Spleen (tissue), 11 donors: ENCODE results near the gene BTN3A1. TPM values are rescaled to one million over a fixed set of nuclear protein-coding genes. Genes with fewer than 3 reads are reported as not detected.
"Not testable (repeated sequence)": the region's sequence is repeated elsewhere in the genome, so short reads cannot be mapped to it uniquely, and the experiment has no call there.

Experiments used
- DNase-seq: peaks from one replicate; pipeline ENCODE4 v3.0.0-alpha.2; 2020
- H3K27ac ChIP-seq, 8 donors: fragments of 200-600 bp; sonication (generic) in 7 of 8; 1 replicate in 4 of 8; 2 replicates in 4 of 8; pipeline versions ENCODE4 v1.5.0 to v1.8.0; 2016 to 2021; ENCODE audit warnings: inconsistent platforms in 4 of 8, mild to moderate bottlenecking in 4 of 8, moderate library complexity in 1 of 8
- H3K27me3 ChIP-seq, 7 donors: fragments of 200-600 bp; sonication (generic) in 6 of 7; replicated peaks in 1 of 7; 1 replicate in 4 of 7; 2 replicates in 3 of 7; pipeline versions ENCODE4 v1.5.0 to v1.8.0; 2016 to 2021; ENCODE audit warnings: inconsistent platforms in 3 of 7, mild to moderate bottlenecking in 1 of 7
- H3K36me3 ChIP-seq, 6 donors: fragments of 200-600 bp; sonication (generic) in 5 of 6; 1 replicate in 4 of 6; 2 replicates in 2 of 6; pipeline versions ENCODE4 v1.5.0 to v1.8.0; 2016 to 2021; ENCODE audit warnings: inconsistent platforms in 2 of 6
- H3K4me1 ChIP-seq, 6 donors: fragments of 200-600 bp; sonication (generic) in 5 of 6; 1 replicate in 3 of 6; 2 replicates in 3 of 6; pipeline versions ENCODE4 v1.5.0 to v1.8.0; 2016 to 2021; ENCODE audit warnings: inconsistent platforms in 3 of 6
- H3K4me3 ChIP-seq, 8 donors: fragments of 200-600 bp; sonication (generic) in 7 of 8; 1 replicate in 4 of 8; 2 replicates in 4 of 8; pipeline versions ENCODE4 v1.5.0 to v1.8.0; 2016 to 2021; ENCODE audit warnings: inconsistent platforms in 4 of 8, mild to moderate bottlenecking in 4 of 8, moderate library complexity in 2 of 8
- H3K9me3 ChIP-seq, 8 donors: fragments of 200-600 bp; sonication (generic) in 7 of 8; 1 replicate in 4 of 8; 2 replicates in 4 of 8; pipeline versions ENCODE4 v1.5.0 to v1.8.0; 2016 to 2021; ENCODE audit warnings: inconsistent platforms in 4 of 8
- CTCF ChIP-seq, 11 experiments: fragments of 200-600 bp in 7 of 11; fragments of 450-650 bp in 4 of 11; sonication (generic) in 4 of 11; IDR thresholded peaks in 8 of 11; conservative IDR thresholded peaks in 3 of 11; 1 replicate in 7 of 11; 2 replicates in 4 of 11; pipeline versions ENCODE4 v1.4.0 to v1.8.0; 2016 to 2021; ENCODE audit warnings: antibody characterized with exemption in 11 of 11, inconsistent platforms in 4 of 11, mild to moderate bottlenecking in 1 of 11
- POLR2A ChIP-seq, 3 donors: fragments of 450-650 bp; IDR thresholded peaks; one replicate each; pipeline ENCODE4 v1.5.1; 2017; ENCODE audit warnings: antibody characterized with exemption in 3 of 3, mild to moderate bottlenecking in 1 of 3
- POLR2AphosphoS5 ChIP-seq, 3 donors: sonication (generic); formaldehyde crosslinking; IDR thresholded peaks; one replicate each; pipeline ENCODE4 v1.5.1; 2017; ENCODE audit warnings: antibody characterized with exemption in 3 of 3
- WGBS, 5 donors: extraction: QIAGEN DNeasy Blood & Tissue Kit in 3 of 5; methylation state at CpG; one replicate each; pipeline versions ENCODE4 v1.1.5 to v1.1.7; 2013 to 2018; 5-methylcytosine and 5-hydroxymethylcytosine counted together
- intact Hi-C: fragments of 100-400 bp; cut with DNase I; formaldehyde crosslinking; loops from one replicate; pipeline ENCODE4 v1.15.0; 2023; ENCODE audit warnings: low total_unique reads
- polyA plus RNA-seq, 3 donors: library from polyadenylated mRNA; stranded (reverse); fragments of 200-250 nt; gene quantifications; one replicate each; pipeline ENCODE4 v1.2.1, GENCODE V29; 2013
- total RNA-seq, 7 donors: library from RNA; depleted of rRNA in 3 of 7; stranded (reverse); fragments of >200 nt in 3 of 7; fragmentation: NEBNext Ultra II Directional in 4 of 7; extraction: Animal tissue kit (Norgen Biotek cat#: 25700) in 4 of 7; gene quantifications; one replicate each; pipeline versions ENCODE4 v1.1.0 to v1.2.1, GENCODE V29; 2016 to 2021
- donor health status: healthy with polysubstance abuse.
- donor health status: DM: no; HTN: no; CAD: no; lungs with moderate emphysema.
- donor health status: DM: no; HTN: no; CAD: no.
- donor health status: Bipolar disorder and iron deficiency.
- donor health status: healthy.
- donor health status: DM: no; HTN: no; CAD: no.
- donor health status: DM: yes; HTN: yes; CAD: no.

BTN3A1 gene
- total and polyA plus RNA-seq, 10 donors: 25.1 to 142 (median 109) TPM

GRCh38 chr6:26375270-26375669 is 26.8 kb upstream of the BTN3A1 start:
- H3K9me3 ChIP-seq: no peaks in the 10 kb centered on the region
- H3K36me3 ChIP-seq: peaks cover 0 to 75% (median 60%) of the 10 kb centered on the region in 6 donors
- 12 to 39% (median 22%) methylated on average over 3 of the region's 3 CpGs for WGBS, 5 donors
- intact Hi-C loops: no loop called here
- no peak overlapping the region for H3K4me3 ChIP-seq
- peaks cover 0 to 54% (median 16%) of the 10 kb centered on the region in 6 donors for H3K4me1 ChIP-seq
- TF ChIP-seq CTCF (IDR thresholded peaks at IDR 0.05 in 8 of 11, conservative IDR thresholded peaks at IDR 0.05 in 3 of 11): no peak
- no peak for TF ChIP-seq POLR2AphosphoS5 (IDR thresholded peaks at IDR 0.05)
- no peak for TF ChIP-seq POLR2A (IDR thresholded peaks at IDR 0.05)
- no peak for DNase-seq
- H3K27ac ChIP-seq: peak overlapping the region in 7 of 8 donors; percentile 22 to 68 (median 30)
- H3K27me3 ChIP-seq: no peaks in the 10 kb centered on the region

- 75 to 85% (median 78%) methylated on average over 3 of the region's 3 CpGs for WGBS, 5 donors
- Histone ChIP-seq H3K36me3 (peaks cover 0 to 51% (median 39%) of the 10 kb centered on the region in 6 donors), H3K4me1 (peaks cover 0 to 36% (median 7%) of the 10 kb centered on the region in 6 donors), H3K9me3 (no peaks in the 10 kb centered on the region), H3K4me3 (no peak overlapping the region), H3K27me3 (no peaks in the 10 kb centered on the region), H3K27ac (peak overlapping the region in 1 of 8 donors; percentile 33)
- no peak for DNase-seq
- intact Hi-C loops: no loop called here
- TF ChIP-seq POLR2A (IDR thresholded peaks at IDR 0.05) (no peak), CTCF (IDR thresholded peaks at IDR 0.05 in 8 of 11, conservative IDR thresholded peaks at IDR 0.05 in 3 of 11) (no peak), POLR2AphosphoS5 (IDR thresholded peaks at IDR 0.05) (no peak)
Measured at GRCh38 chr6:26377719-26378118, 24.4 kb upstream of the BTN3A1 start.

DNA sequence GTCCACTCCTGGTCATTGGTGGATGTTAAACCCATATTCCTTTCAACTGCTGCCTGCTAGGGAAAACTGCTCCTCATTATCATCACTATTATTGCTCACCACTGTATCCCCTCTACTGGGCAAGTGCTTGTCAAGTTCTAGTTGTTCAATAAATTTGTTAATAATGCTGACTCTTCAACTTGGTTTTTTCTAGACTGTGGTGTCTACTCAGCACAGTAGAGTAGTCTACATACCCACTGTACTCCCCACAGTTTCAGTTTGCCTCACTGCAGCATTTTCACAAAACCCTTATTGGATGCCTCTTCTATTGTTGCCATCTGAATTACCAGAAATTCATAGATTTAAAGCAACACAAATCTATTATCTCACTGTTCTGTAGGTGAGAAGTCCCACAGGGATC is 23.9 kb upstream of the BTN3A1 start:
- H3K4me1 ChIP-seq: peaks cover 0 to 35% (median 9%) of the 10 kb centered on the region in 6 donors
- H3K27me3 ChIP-seq, DNase-seq, H3K4me3 ChIP-seq, intact Hi-C loops, H3K9me3 ChIP-seq: not testable (repeated sequence)
- H3K36me3 ChIP-seq: peaks cover 0 to 46% (median 35%) of the 10 kb centered on the region in 6 donors
- peak overlapping the region in 1 of 8 donors; percentile 33 for H3K27ac ChIP-seq

- DNase-seq: no peak
- Histone ChIP-seq H3K36me3 (peaks cover 0 to 35% (median 25%) of the 10 kb centered on the region in 6 donors), H3K27ac (no peak overlapping the region), H3K4me3 (no peak overlapping the region), H3K9me3 (no peaks in the 10 kb centered on the region), H3K27me3 (no peaks in the 10 kb centered on the region), H3K4me1 (peaks cover 7 to 45% (median 17%) of the 10 kb centered on the region in 6 donors)
- WGBS, 5 donors: 76 to 93% (median 79%) methylated on average over 3 of the region's 3 CpGs
- TF ChIP-seq CTCF (IDR thresholded peaks at IDR 0.05 in 8 of 11, conservative IDR thresholded peaks at IDR 0.05 in 3 of 11): no peak
- no peak for TF ChIP-seq POLR2AphosphoS5 (IDR thresholded peaks at IDR 0.05)
- no peak for TF ChIP-seq POLR2A (IDR thresholded peaks at IDR 0.05)
- intact Hi-C loops: no loop called here
Measured at GRCh38 chr6:26379292-26379691, 22.8 kb upstream of the BTN3A1 start.

DNA sequence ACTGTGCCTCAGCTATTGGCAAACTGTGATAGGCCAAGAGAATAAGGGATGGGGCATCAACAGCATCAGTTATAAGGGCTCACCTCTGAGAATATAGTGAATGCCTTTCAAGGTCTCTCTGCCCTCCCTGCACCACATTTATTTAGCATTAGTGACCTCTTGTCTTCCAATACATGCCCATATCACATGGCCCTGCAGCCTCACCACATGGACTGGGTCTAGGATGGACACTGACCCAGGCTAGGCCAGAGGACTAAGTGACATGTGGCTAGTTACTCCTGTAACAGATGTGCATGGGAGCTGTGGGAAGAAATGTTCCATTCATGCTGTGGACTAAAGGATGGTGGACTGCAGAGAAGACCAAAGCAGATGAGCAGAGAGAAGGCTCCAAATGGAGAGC is 22.3 kb upstream of the BTN3A1 start:
- Histone ChIP-seq H3K9me3 (no peaks in the 10 kb centered on the region), H3K27ac (no peak overlapping the region), H3K36me3 (peaks cover 0 to 31% (median 20%) of the 10 kb centered on the region in 6 donors), H3K4me1 (peaks cover 11 to 45% (median 22%) of the 10 kb centered on the region in 6 donors), H3K27me3 (no peaks in the 10 kb centered on the region), H3K4me3 (no peak overlapping the region)
- no peak for DNase-seq
- TF ChIP-seq POLR2A (IDR thresholded peaks at IDR 0.05) (no peak), CTCF (IDR thresholded peaks at IDR 0.05 in 8 of 11, conservative IDR thresholded peaks at IDR 0.05 in 3 of 11) (no peak), POLR2AphosphoS5 (IDR thresholded peaks at IDR 0.05) (no peak)
- intact Hi-C loops: no loop called here
